Pancreas (tissue), 10 donors: Measurements from ENCODE around the gene FOXJ1. TPM values are rescaled to one million over a fixed set of nuclear protein-coding genes. Genes with fewer than 3 reads are reported as not detected.

Source experiments
- ATAC-seq, 4 donors: fragments of 200-7000 bp; cut with Tn5 transposase; one replicate each; pipeline versions ENCODE4 v1.8.0 to v1.9.1; 2020; ENCODE audit warnings: mild to moderate bottlenecking in 4 of 4, moderate library complexity in 4 of 4
- DNase-seq, 6 donors: peaks; one replicate each; pipeline ENCODE4 v3.0.0-alpha.2; 2020
- FAIRE-seq: peaks from 2 replicates; lab custom pipeline; 2012; peaks lifted over from hg19 to GRCh38; lab: Jason Lieb, UNC
- H3K27ac ChIP-seq, 4 donors: fragments of 200-600 bp; sonication (generic); 1 replicate in 3 of 4; 2 replicates in 1 of 4; pipeline versions ENCODE4 v1.5.0 to v1.8.0; 2020
- H3K27me3 ChIP-seq, 4 donors: fragments of 200-600 bp; one replicate each; pipeline ENCODE4 v1.8.0; 2021
- H3K36me3 ChIP-seq, 3 donors: fragments of 200-600 bp; sonication (generic) in 1 of 3; one replicate each; pipeline versions ENCODE4 v1.5.0 to v1.8.0; 2020 to 2021
- H3K4me1 ChIP-seq, 3 donors: fragments of 200-600 bp; one replicate each; pipeline ENCODE4 v1.8.0; 2021
- H3K4me3 ChIP-seq, 4 donors: fragments of 200-600 bp; sonication (generic) in 2 of 4; one replicate each; pipeline versions ENCODE4 v1.5.0 to v1.8.0; 2020 to 2021
- H3K9me3 ChIP-seq, 4 donors: fragments of 200-600 bp; one replicate each; pipeline ENCODE4 v1.8.0; 2021
- WGBS, 2 donors: extraction: QIAGEN DNeasy Blood & Tissue Kit; methylation state at CpG; one replicate each; pipeline ENCODE4 v1.1.7; 2013; 5-methylcytosine and 5-hydroxymethylcytosine counted together
- intact Hi-C, 3 donors: fragments of 100-400 bp; cut with DNase I; formaldehyde crosslinking; loops; one replicate each; pipeline versions ENCODE4 v1.11.1 to v1.14.2; 2022
- polyA plus RNA-seq, 2 donors: library from polyadenylated mRNA; stranded (reverse); fragments of 200-250 nt; gene quantifications; one replicate each; pipeline ENCODE4 v1.2.3, GENCODE V29; 2013
- total RNA-seq, 6 donors: library from RNA; stranded (reverse); fragmentation: NEBNext Ultra II Directional in 4 of 6; extraction: Animal tissue kit (Norgen Biotek cat#: 25700) in 4 of 6; gene quantifications; one replicate each; pipeline versions ENCODE4 v1.2.1 to v1.2.4, GENCODE V29; 2021 to 2023
- TF ChIP-seq, protein P1 (sequence below), 4 donors: fragments of 200-600 bp; sonication (generic) in 3 of 4; IDR thresholded peaks; one replicate each; pipeline versions ENCODE4 v1.5.0 to v1.8.0; 2021; ENCODE audit warnings: antibody characterized with exemption in 4 of 4
- donor health status: healthy with polysubstance abuse.
- donor health status: DM: no; HTN: no; CAD: no; lungs with moderate emphysema.
- donor health status: DM: no; HTN: no; CAD: no.
- donor health status: control.
- donor health status: control.
- donor health status: Bipolar disorder and iron deficiency.
- donor health status: DM: yes; HTN: yes; CAD: no.
- donor health status: DM: no; HTN: no; CAD: no.
- donor health status: DM: no; HTN: no; CAD: no.
- donor health status: DM: yes; HTN: yes; CAD: no.

The FOXJ1 gene
- total and polyA plus RNA-seq, 8 donors = 0.14 to 5.7 (median 0.64) TPM

DNA sequence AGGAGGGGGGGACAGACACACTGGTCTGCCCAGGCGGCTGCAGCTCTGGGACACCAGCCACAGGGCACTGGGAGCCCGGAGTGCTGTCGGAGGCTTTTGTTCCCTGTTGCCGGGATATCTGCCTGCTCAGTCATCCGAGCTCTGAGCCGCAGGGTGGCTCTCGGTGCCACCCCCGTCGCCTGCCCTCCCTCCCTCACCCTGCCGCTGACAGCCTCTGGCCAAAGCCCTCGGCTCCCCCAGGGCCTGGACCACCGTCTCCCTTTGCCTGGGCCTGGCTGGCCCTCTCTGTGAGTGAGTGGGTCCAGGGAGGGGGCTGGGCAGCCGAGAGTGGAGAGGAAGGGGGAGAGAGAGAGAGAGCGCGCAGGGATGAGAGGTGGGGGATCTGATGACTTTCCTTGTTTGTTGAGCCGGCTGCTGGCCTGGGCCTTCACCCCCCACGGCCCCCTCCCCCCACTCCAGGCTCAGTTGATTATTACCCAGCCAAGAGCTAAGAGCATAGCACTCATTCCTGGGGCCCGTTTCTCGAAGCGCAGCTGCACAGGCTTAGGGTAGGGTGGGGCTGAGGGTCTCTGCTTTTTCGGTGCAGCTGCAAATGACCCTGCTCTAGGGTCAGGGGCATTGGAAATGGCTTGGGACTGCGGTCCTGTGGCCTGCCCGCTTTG lies 2.7 kb downstream of the FOXJ1 start:
- ATAC-seq (peak; percentile 29 to 60 (median 56)), FAIRE-seq (no peak)
- 20 to 25% methylated on average over 19 to 23 of the region's 23 CpGs for WGBS, 2 donors

GRCh38 chr17:76137351-76138233 lies 3.5 kb downstream of the FOXJ1 start:
- Histone ChIP-seq H3K4me3 (peak overlapping the region in 1 of 4 donors; percentile 13), H3K4me1 (peaks cover 0 to 3% (median 0%) of the 10 kb centered on the region in 3 donors), H3K36me3 (no peaks in the 10 kb centered on the region), H3K9me3 (no peaks in the 10 kb centered on the region), H3K27me3 (no peaks in the 10 kb centered on the region), H3K27ac (peak overlapping the region; percentile 8 to 66 (median 44))
- no peak for ATAC-seq
- intact Hi-C loops = no loop called here
- no peak for FAIRE-seq
- 59 to 66% methylated on average over 42 to 54 of the region's 54 CpGs for WGBS, 2 donors
- peak in 1 of 6 donors; percentile 61 for DNase-seq
- TF ChIP-seq, protein P1, sequence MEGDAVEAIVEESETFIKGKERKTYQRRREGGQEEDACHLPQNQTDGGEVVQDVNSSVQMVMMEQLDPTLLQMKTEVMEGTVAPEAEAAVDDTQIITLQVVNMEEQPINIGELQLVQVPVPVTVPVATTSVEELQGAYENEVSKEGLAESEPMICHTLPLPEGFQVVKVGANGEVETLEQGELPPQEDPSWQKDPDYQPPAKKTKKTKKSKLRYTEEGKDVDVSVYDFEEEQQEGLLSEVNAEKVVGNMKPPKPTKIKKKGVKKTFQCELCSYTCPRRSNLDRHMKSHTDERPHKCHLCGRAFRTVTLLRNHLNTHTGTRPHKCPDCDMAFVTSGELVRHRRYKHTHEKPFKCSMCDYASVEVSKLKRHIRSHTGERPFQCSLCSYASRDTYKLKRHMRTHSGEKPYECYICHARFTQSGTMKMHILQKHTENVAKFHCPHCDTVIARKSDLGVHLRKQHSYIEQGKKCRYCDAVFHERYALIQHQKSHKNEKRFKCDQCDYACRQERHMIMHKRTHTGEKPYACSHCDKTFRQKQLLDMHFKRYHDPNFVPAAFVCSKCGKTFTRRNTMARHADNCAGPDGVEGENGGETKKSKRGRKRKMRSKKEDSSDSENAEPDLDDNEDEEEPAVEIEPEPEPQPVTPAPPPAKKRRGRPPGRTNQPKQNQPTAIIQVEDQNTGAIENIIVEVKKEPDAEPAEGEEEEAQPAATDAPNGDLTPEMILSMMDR (IDR thresholded peaks at IDR 0.05) = no peak

More for the DNA sequence above, 2.7 kb downstream of the FOXJ1 start:
- Histone ChIP-seq H3K27me3 (no peaks in the 10 kb centered on the region), H3K4me3 (peak overlapping the region in 1 of 4 donors; percentile 13), H3K9me3 (no peaks in the 10 kb centered on the region), H3K27ac (peak overlapping the region; percentile 8 to 66 (median 44)), H3K36me3 (no peaks in the 10 kb centered on the region), H3K4me1 (peaks cover 0 to 3% (median 0%) of the 10 kb centered on the region in 3 donors)
- TF ChIP-seq, protein P1 (IDR thresholded peaks at IDR 0.05) = no peak
- peak in 4 of 6 donors; percentile 40 to 81 (median 54) for DNase-seq
- intact Hi-C loops = no loop called here

DNA sequence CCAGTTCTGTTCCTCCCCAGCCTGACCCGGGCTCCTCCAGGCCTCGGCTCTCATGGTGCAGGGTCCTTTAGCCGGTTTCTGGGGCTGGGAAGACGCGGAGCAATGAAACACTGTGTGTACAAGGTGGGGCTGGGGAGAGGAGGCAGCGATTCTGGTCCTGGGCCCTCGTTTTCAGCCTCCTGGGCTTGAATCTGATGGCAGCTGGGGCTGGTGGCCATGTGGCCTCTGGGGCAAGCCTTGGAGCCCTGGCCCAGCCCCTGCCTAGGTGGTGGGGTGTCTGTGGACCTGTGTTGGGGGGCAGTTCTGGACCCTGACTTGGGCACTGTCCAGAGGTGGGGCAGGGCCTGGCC lies 4.1 kb downstream of the FOXJ1 start:
- ATAC-seq = no peak
- 64 to 79% methylated on average over 7 of the region's 7 CpGs for WGBS, 2 donors
- H3K27me3 ChIP-seq = no peaks in the 10 kb centered on the region

DNA sequence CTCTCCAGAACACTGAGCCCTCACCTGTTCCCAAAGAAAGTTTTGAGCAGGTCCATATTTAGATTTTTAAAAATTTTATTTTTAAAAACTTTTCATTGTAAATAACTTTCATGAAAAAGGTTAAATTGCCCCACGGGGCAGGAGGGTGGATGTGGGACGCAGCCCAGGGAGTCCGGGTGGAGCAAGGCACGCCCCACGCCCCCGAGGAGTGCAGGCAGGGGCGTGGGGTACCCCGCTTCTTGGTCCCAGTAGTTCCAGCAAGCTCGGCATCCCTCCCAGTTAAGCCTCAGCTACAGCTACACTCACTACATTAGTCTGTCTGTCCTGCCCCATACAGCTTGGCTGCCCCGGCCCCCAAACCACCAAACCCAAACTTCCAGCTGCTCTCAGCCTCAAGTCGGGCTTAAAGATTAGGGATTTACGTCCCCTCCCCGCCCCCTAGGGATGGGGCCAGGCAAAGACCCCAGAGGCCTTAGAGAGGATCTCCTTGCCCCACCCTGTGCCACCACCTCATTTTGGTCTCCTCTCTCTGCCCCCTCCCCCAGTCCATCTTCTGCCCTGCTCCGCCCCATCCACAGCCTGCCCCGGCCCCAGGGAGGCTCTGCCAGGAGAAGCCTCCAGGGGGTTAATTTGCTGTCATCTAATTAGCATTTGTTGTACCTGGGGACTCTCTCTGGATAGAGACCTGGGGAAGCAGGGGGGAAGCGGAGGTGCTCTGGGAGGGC lies 4.6 kb downstream of the FOXJ1 start:
- no peak for FAIRE-seq
- DNase-seq = peak in 1 of 6 donors; percentile 41
- H3K4me1 ChIP-seq = peaks cover 0 to 6% (median 0%) of the 10 kb centered on the region in 3 donors
- 72 to 79% methylated on average over 16 of the region's 16 CpGs for WGBS, 2 donors
- H3K27ac ChIP-seq = no peak overlapping the region
- TF ChIP-seq, protein P1 (IDR thresholded peaks at IDR 0.05) = no peak
- intact Hi-C loops = no loop called here
- no peaks in the 10 kb centered on the region for H3K27me3 ChIP-seq
- no peaks in the 10 kb centered on the region for H3K36me3 ChIP-seq
- H3K9me3 ChIP-seq = no peaks in the 10 kb centered on the region
- no peak for ATAC-seq
- no peak overlapping the region for H3K4me3 ChIP-seq

More for the DNA sequence above, 4.1 kb downstream of the FOXJ1 start:
- no peaks in the 10 kb centered on the region for H3K36me3 ChIP-seq
- H3K4me1 ChIP-seq = peaks cover 0 to 6% (median 0%) of the 10 kb centered on the region in 3 donors
- TF ChIP-seq, protein P1 (IDR thresholded peaks at IDR 0.05) = no peak
- H3K27ac ChIP-seq = no peak overlapping the region
- FAIRE-seq = no peak
- intact Hi-C loops = no loop called here
- no peak overlapping the region for H3K4me3 ChIP-seq
- DNase-seq = peak in 1 of 6 donors; percentile 49
- H3K9me3 ChIP-seq = no peaks in the 10 kb centered on the region
